H1 (cell line): ENCODE data around the gene GNG14. TPM values are rescaled to one million over a fixed set of nuclear protein-coding genes. Genes with fewer than 3 reads are reported as not detected.

Source experiments
- BACH1 ChIP-seq: IDR thresholded peaks from 2 replicates; pipeline ENCODE4 v1.6.1; 2012; ENCODE audit warnings: low read length, improper control_type of control experiment
- CHD1 ChIP-seq: IDR thresholded peaks from 2 replicates; pipeline ENCODE4 v1.6.1; 2012; ENCODE audit warnings: low read depth, low read length, improper control_type of control experiment
- CHD7 ChIP-seq: fragments of 300-600 bp; sonication (generic); IDR thresholded peaks from 2 replicates; pipeline ENCODE4 v1.7.1; 2012; ENCODE audit warnings: low read length, moderate library complexity, mild to moderate bottlenecking, inconsistent platforms; ENCODE audit not compliant: insufficient replicate concordance
- JUND ChIP-seq: IDR thresholded peaks from 2 replicates; pipeline ENCODE4 v1.6.1; 2011; ENCODE audit warnings: mild to moderate bottlenecking, improper control_type of control experiment, low read length
- KDM1A ChIP-seq: fragments of 200-600, 300-600 bp; sonication (generic); IDR thresholded peaks from 2 replicates; pipeline ENCODE4 v1.7.1; 2016; ENCODE audit warnings: mild to moderate bottlenecking, low read length, borderline replicate concordance
- POU5F1 ChIP-seq: IDR thresholded peaks from 2 replicates; pipeline ENCODE4 v1.6.1; 2011; ENCODE audit warnings: low read depth, mild to moderate bottlenecking, low read length, moderate library complexity
- RBBP5 ChIP-seq: IDR thresholded peaks from 2 replicates; pipeline ENCODE4 v1.7.1; 2012; ENCODE audit warnings: low read depth, mild to moderate bottlenecking, inconsistent platforms, low read length, moderate library complexity, borderline replicate concordance
- SIX5 ChIP-seq: IDR thresholded peaks from 2 replicates; pipeline ENCODE4 v1.6.1; 2011; ENCODE audit warnings: mild to moderate bottlenecking, low read depth, low read length
- SP2 ChIP-seq: IDR thresholded peaks from 2 replicates; pipeline ENCODE4 v1.6.1; 2012; ENCODE audit warnings: mild to moderate bottlenecking, low read length, inconsistent platforms
- TCF12 ChIP-seq: IDR thresholded peaks from 2 replicates; pipeline ENCODE4 v1.6.1; 2011; ENCODE audit warnings: low read depth, mild to moderate bottlenecking, low read length
- TEAD4 ChIP-seq: IDR thresholded peaks from 2 replicates; pipeline ENCODE4 v1.6.1; 2012; ENCODE audit warnings: low read depth, low read length, inconsistent platforms, mixed read lengths
- polyA plus RNA-seq, 7 experiments: library from polyadenylated mRNA; depleted of rRNA in 3 of 7; stranded (reverse) in 5 of 7; unstranded in 2 of 7; fragments of >200 nt in 5 of 7; fragments of 200-250 nt in 2 of 7; gene quantifications; 1 replicate in 5 of 7; 2 replicates in 1 of 7; 4 replicates in 1 of 7; pipeline versions ENCODE4 v1.2.1 to v1.2.3, GENCODE V29; 2011 to 2013; ENCODE audit warnings: missing spikeins in 2 of 7, mixed read lengths in 2 of 7
- total RNA-seq: library from RNA; stranded (reverse); fragmentation: NEBNext Ultra II Directional; extraction: Animal tissue kit (Norgen Biotek cat#: 25700); gene quantifications from 2 replicates; pipeline ENCODE4 v1.2.1, GENCODE V29; 2021

The GNG14 gene
- total and polyA plus RNA-seq, 2 of the 8 experiments (the other 6 are each of a cell fraction or from before 2014, with no cell fraction given): not detected

GRCh38 chr19:12722566-12723380 is 35.0 kb downstream of the GNG14 start (continued):
- TF ChIP-seq CHD7 (no peak), TCF12 (no peak), SIX5 (no peak; the same call in 1 of the 2 replicates), CHD1 (no peak), KDM1A (no peak), POU5F1 (no peak), TEAD4 (no peak), BACH1 (no peak), JUND (no peak), RBBP5 (no peak), SP2 (peak; percentile 92)
